Neuronal stem cell (in vitro differentiated cells): ENCODE data around the gene EFCAB14.

Experiments
- DNase-seq: peaks from one replicate; pipeline ENCODE4 v3.0.0-alpha.2; 2013; ENCODE audit warnings: low spot score
- H2AFZ ChIP-seq: one replicate; pipeline ENCODE4 v1.6.1; 2013; ENCODE audit warnings: mild to moderate bottlenecking, low read length, inconsistent platforms
- H2AK5ac ChIP-seq: 2 replicates; pipeline ENCODE4 v1.6.1; 2013; ENCODE audit warnings: low read depth, mild to moderate bottlenecking, inconsistent platforms, low read length, moderate library complexity, mixed read lengths
- H2BK120ac ChIP-seq: 2 replicates; pipeline ENCODE4 v1.6.1; 2013; ENCODE audit warnings: low read depth, mild to moderate bottlenecking, inconsistent platforms, low read length, moderate library complexity, mixed read lengths
- H2BK12ac ChIP-seq: one replicate; pipeline ENCODE4 v1.6.1; 2013; ENCODE audit warnings: low read length, inconsistent platforms
- H2BK15ac ChIP-seq: 2 replicates; pipeline ENCODE4 v1.6.1; 2013; ENCODE audit warnings: mild to moderate bottlenecking, low read length, inconsistent platforms, mixed read lengths
- H2BK5ac ChIP-seq: one replicate; pipeline ENCODE4 v1.6.1; 2013; ENCODE audit warnings: inconsistent platforms, mild to moderate bottlenecking, low read length, moderate library complexity
- H3K14ac ChIP-seq: one replicate; pipeline ENCODE4 v1.6.1; 2013; ENCODE audit warnings: low read length, inconsistent platforms
- H3K18ac ChIP-seq: 2 replicates; pipeline ENCODE4 v1.6.1; 2013; ENCODE audit warnings: low read length, inconsistent platforms
- H3K23ac ChIP-seq: 2 replicates; pipeline ENCODE4 v1.6.1; 2013; ENCODE audit warnings: low read depth, mild to moderate bottlenecking, mixed read lengths, low read length, inconsistent platforms; ENCODE audit not compliant: poor library complexity
- H3K27ac ChIP-seq: replicated peaks from 3 replicates; pipeline ENCODE4 v1.5.1; 2013; ENCODE audit warnings: low read length, inconsistent platforms
- H3K27me3 ChIP-seq, 3 experiments: 2 replicates each; pipeline ENCODE4 v1.6.1; 2013; ENCODE audit warnings: low read length in 3 of 3, mild to moderate bottlenecking in 2 of 3, inconsistent platforms in 1 of 3, low read depth in 1 of 3, mixed read lengths in 1 of 3, moderate library complexity in 1 of 3; ENCODE audit not compliant: control insufficient read depth in 3 of 3, insufficient read depth in 3 of 3
- H3K36me3 ChIP-seq, 2 donors: replicated peaks in 1 of 2; 2 replicates each; pipeline ENCODE4 v1.6.1; 2013; ENCODE audit warnings: low read length in 2 of 2; ENCODE audit not compliant: control insufficient read depth in 2 of 2, insufficient read depth in 2 of 2
- H3K4ac ChIP-seq: 2 replicates; pipeline ENCODE4 v1.6.1; 2013; ENCODE audit warnings: inconsistent platforms, mild to moderate bottlenecking, low read length, moderate library complexity
- H3K4me1 ChIP-seq, 2 donors: 1 replicate in 1 of 2; 2 replicates in 1 of 2; pipeline ENCODE4 v1.6.1; 2013; ENCODE audit warnings: low read length in 2 of 2, low read depth in 1 of 2; ENCODE audit not compliant: control insufficient read depth in 2 of 2, insufficient read depth in 1 of 2
- H3K4me2 ChIP-seq: one replicate; pipeline ENCODE4 v1.6.1; 2013; ENCODE audit warnings: mild to moderate bottlenecking, low read length, inconsistent platforms; ENCODE audit not compliant: insufficient read depth, poor library complexity, severe bottlenecking
- H3K4me3 ChIP-seq, 2 donors: 2 replicates each; pipeline ENCODE4 v1.5.1; 2013; ENCODE audit warnings: low read length in 2 of 2, mild to moderate bottlenecking in 2 of 2, inconsistent platforms in 1 of 2, moderate library complexity in 1 of 2
- H3K79me1 ChIP-seq: one replicate; pipeline ENCODE4 v1.6.1; 2013; ENCODE audit warnings: low read depth, mild to moderate bottlenecking, inconsistent platforms, low read length, moderate library complexity
- H3K9ac ChIP-seq: one replicate; pipeline ENCODE4 v1.6.1; 2013; ENCODE audit warnings: mild to moderate bottlenecking, low read depth, low read length, inconsistent platforms; ENCODE audit not compliant: poor library complexity
- H3K9me3 ChIP-seq, 2 donors: replicated peaks in 1 of 2; 2 replicates each; pipeline versions ENCODE3 to v1.6.1; 2013; ENCODE audit warnings: low read length in 2 of 2, mild to moderate bottlenecking in 2 of 2, inconsistent platforms in 1 of 2, low read depth in 1 of 2, mixed read lengths in 1 of 2, moderate library complexity in 1 of 2; ENCODE audit not compliant: control insufficient read depth in 2 of 2, insufficient read depth in 1 of 2
- H4K8ac ChIP-seq: one replicate; pipeline ENCODE4 v1.6.1; 2013; ENCODE audit warnings: low read depth, mild to moderate bottlenecking, inconsistent platforms, low read length, moderate library complexity
- H4K91ac ChIP-seq: one replicate; pipeline ENCODE4 v1.6.1; 2013; ENCODE audit warnings: low read length, low read depth, mild to moderate bottlenecking, inconsistent platforms; ENCODE audit not compliant: poor library complexity
- WGBS, 2 donors: extraction: QIAGEN DNeasy Blood & Tissue Kit; methylation state at CpG; one replicate each; pipeline ENCODE4 v1.1.7; 2013; ENCODE audit warnings: missing lambda C conversion rate in 2 of 2, mixed read lengths in 1 of 2; ENCODE audit not compliant: insufficient read length in 2 of 2, insufficient replicate concordance in 1 of 2; ENCODE audit errors: extremely low coverage in 2 of 2; 5-methylcytosine and 5-hydroxymethylcytosine counted together

Gene EFCAB14

DNA sequence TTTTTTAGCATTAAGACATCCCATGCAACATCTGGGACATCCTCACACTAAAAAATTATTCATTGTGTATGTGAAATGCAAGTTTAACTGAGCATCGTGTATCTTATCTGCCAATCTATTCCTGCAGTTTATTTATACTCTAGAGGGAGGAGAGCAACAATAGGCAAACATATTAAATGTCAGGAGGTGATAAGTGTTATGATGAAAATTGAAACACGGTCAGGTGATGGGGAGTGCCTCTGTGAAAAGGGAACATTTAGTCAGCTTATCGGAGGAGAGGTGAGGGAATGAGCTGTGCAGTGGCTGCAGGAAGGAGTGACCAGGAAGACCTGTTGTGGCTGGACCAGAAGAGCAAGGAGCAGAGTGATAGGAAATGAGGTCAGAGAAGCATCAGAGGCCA, 775 bp upstream of the EFCAB14 start:
- Histone ChIP-seq H3K18ac (no peak overlapping the region), H2AFZ (peak overlapping the region; percentile 95), H2BK15ac (no peak overlapping the region), H3K23ac (no peak overlapping the region), H3K9me3 (no peaks in the 10 kb centered on the region), H3K27me3 (peaks cover 0 to 13% (median 0%) of the 10 kb centered on the region in 3 experiments), H3K4me2 (peak overlapping the region; percentile 59), H2AK5ac (no peak overlapping the region), H2BK12ac (no peak overlapping the region), H2BK5ac (no peak overlapping the region), H3K4me3 (peak overlapping the region in 1 of 2 donors; percentile 90), H3K9ac (no peak overlapping the region), H4K91ac (no peak overlapping the region), H3K79me1 (peaks cover 2% of the 10 kb centered on the region), H4K8ac (no peak overlapping the region), H3K4ac (no peak overlapping the region), H2BK120ac (no peak overlapping the region), H3K14ac (no peak overlapping the region), H3K36me3 (peaks cover 2 to 26% of the 10 kb centered on the region in 2 donors), H3K27ac (no peak overlapping the region), H3K4me1 (peaks cover 12 to 24% of the 10 kb centered on the region in 2 donors)
- no peak for DNase-seq
- WGBS, 2 donors: no CpG with 5 or more reads among the region's 3 CpGs

DNA sequence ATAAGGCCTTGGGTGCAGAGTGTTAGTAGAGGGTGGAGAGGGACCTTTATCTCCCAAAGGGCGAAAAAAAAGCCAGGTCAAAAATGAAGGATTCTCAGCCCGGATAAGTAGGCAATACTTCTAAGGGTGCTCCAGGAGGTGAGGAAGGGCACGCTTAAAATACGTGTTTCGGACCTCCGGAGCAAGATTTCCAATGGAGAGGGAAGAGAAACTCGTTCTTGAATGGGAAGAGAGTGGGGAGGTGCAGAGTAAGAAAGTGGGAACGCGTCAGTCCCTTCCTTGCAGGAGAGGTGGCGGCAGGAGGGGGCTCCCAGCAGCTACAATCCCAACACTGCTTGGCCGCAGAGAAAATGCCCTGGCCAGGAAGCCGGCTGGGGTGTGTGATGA, 581 bp downstream of the EFCAB14 start:
- no peak overlapping the region for H4K8ac ChIP-seq
- peak overlapping the region; percentile 91 for H3K9ac ChIP-seq
- no peak overlapping the region for H4K91ac ChIP-seq
- peaks cover 7 to 11% of the 10 kb centered on the region in 2 donors for H3K4me1 ChIP-seq
- no CpG with 5 or more reads among the region's 12 CpGs for whole genome bisulfite sequencing, 2 donors
- no peak overlapping the region for H2BK120ac ChIP-seq
- H2BK5ac ChIP-seq: peak overlapping the region; percentile 72
- no peak overlapping the region for H3K23ac ChIP-seq
- H2AK5ac ChIP-seq: peak overlapping the region; percentile 83
- H2AFZ ChIP-seq: peak overlapping the region; percentile 95
- no peak for DNase-seq
- peaks cover 0 to 13% (median 0%) of the 10 kb centered on the region in 3 experiments for H3K27me3 ChIP-seq
- H3K4me3 ChIP-seq: peak overlapping the region; percentile 90 to 97
- no peak overlapping the region for H3K14ac ChIP-seq
- peaks cover 2% of the 10 kb centered on the region for H3K79me1 ChIP-seq
- H3K18ac ChIP-seq: no peak overlapping the region
- no peak overlapping the region for H3K4ac ChIP-seq
- peak overlapping the region; percentile 81 for H3K4me2 ChIP-seq
- peaks cover 5 to 39% of the 10 kb centered on the region in 2 donors for H3K36me3 ChIP-seq
- no peaks in the 10 kb centered on the region for H3K9me3 ChIP-seq
- H2BK15ac ChIP-seq: no peak overlapping the region
- H2BK12ac ChIP-seq: no peak overlapping the region
- no peak overlapping the region for H3K27ac ChIP-seq

DNA sequence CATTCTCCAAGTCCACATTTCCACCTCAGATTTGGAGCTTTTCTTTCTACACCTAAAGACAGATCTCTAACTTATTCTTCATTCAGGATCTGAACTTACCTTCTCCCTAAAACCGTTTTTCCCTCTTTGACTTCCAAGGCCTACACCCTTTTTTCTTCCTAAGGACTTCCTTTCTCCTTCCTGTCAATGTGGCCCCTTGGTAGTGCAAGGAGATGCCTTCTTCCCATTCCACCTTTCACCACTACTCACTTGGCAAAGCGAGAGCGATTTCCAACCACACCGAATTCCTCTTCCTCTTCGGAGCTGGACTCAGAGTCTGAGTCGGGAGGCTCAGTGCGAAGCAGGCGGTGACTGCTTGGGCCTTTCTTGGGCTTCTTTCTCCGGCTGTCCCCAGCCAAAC, 1.3 kb downstream of the EFCAB14 start:
- peak overlapping the region; percentile 81 for H3K4me2 ChIP-seq
- no peak overlapping the region for H3K9ac ChIP-seq
- no CpG with 5 or more reads among the region's 9 CpGs for WGBS, 2 donors
- no peaks in the 10 kb centered on the region for H3K9me3 ChIP-seq
- no peak overlapping the region for H4K91ac ChIP-seq
- H2BK12ac ChIP-seq: no peak overlapping the region
- no peak overlapping the region for H2BK15ac ChIP-seq
- peaks cover 7 to 46% of the 10 kb centered on the region in 2 donors for H3K36me3 ChIP-seq
- H3K4me3 ChIP-seq: peak overlapping the region; percentile 48 to 90
- no peak for DNase-seq
- no peak overlapping the region for H3K23ac ChIP-seq
- peaks cover 7 to 11% of the 10 kb centered on the region in 2 donors for H3K4me1 ChIP-seq
- no peak overlapping the region for H3K27ac ChIP-seq
- H2BK120ac ChIP-seq: no peak overlapping the region
- no peak overlapping the region for H3K4ac ChIP-seq
- H2BK5ac ChIP-seq: no peak overlapping the region
- no peak overlapping the region for H2AK5ac ChIP-seq
- H4K8ac ChIP-seq: no peak overlapping the region
- H3K18ac ChIP-seq: no peak overlapping the region
- no peak overlapping the region for H3K14ac ChIP-seq
- H2AFZ ChIP-seq: no peak overlapping the region
- H3K27me3 ChIP-seq: peaks cover 0 to 8% (median 0%) of the 10 kb centered on the region in 3 experiments
- H3K79me1 ChIP-seq: peaks cover 2% of the 10 kb centered on the region

DNA sequence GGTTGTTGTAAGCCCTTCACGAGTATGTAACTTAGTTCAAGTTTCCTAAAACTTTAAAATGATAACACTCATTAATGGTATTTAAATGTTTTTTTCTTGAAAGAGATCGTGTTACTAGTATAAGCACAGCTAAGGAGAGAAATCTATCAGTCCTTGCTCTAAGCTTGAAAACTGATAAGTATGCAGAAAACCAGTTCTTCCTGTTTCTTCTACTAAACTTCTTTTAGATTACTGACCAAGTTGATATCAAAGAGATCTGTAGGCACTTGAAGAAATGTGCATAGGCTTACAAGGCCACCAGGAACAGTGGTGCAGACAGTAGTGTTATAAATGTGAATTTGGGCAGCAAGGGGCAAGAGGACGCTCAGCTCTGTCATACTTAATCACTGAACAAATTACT, 3.9 kb downstream of the EFCAB14 start:
- H3K4ac ChIP-seq: no peak overlapping the region
- no peak overlapping the region for H4K91ac ChIP-seq
- no peak for DNase-seq
- peaks cover 7 to 73% of the 10 kb centered on the region in 2 donors for H3K36me3 ChIP-seq
- H3K23ac ChIP-seq: no peak overlapping the region
- no peak overlapping the region for H2AK5ac ChIP-seq
- H3K9ac ChIP-seq: no peak overlapping the region
- no CpG with 5 or more reads among the region's 3 CpGs for WGBS, 2 donors
- no peak overlapping the region for H2BK5ac ChIP-seq
- H3K27me3 ChIP-seq: no peaks in the 10 kb centered on the region
- no peak overlapping the region for H2AFZ ChIP-seq
- no peaks in the 10 kb centered on the region for H3K9me3 ChIP-seq
- H2BK12ac ChIP-seq: no peak overlapping the region
- peaks cover 2% of the 10 kb centered on the region for H3K79me1 ChIP-seq
- H3K27ac ChIP-seq: no peak overlapping the region
- H2BK15ac ChIP-seq: no peak overlapping the region
- no peak overlapping the region for H3K14ac ChIP-seq
- peaks cover 7 to 11% of the 10 kb centered on the region in 2 donors for H3K4me1 ChIP-seq
- H3K18ac ChIP-seq: no peak overlapping the region
- H2BK120ac ChIP-seq: no peak overlapping the region
- H3K4me3 ChIP-seq: no peak overlapping the region
- no peak overlapping the region for H3K4me2 ChIP-seq
- no peak overlapping the region for H4K8ac ChIP-seq
